Measurements from ENCODE around the gene NFATC2.
"Not testable (repeated sequence)": the region's sequence is repeated elsewhere in the genome, so short reads cannot be mapped to it uniquely, and the experiment has no call there.

Gene NFATC2

DNA sequence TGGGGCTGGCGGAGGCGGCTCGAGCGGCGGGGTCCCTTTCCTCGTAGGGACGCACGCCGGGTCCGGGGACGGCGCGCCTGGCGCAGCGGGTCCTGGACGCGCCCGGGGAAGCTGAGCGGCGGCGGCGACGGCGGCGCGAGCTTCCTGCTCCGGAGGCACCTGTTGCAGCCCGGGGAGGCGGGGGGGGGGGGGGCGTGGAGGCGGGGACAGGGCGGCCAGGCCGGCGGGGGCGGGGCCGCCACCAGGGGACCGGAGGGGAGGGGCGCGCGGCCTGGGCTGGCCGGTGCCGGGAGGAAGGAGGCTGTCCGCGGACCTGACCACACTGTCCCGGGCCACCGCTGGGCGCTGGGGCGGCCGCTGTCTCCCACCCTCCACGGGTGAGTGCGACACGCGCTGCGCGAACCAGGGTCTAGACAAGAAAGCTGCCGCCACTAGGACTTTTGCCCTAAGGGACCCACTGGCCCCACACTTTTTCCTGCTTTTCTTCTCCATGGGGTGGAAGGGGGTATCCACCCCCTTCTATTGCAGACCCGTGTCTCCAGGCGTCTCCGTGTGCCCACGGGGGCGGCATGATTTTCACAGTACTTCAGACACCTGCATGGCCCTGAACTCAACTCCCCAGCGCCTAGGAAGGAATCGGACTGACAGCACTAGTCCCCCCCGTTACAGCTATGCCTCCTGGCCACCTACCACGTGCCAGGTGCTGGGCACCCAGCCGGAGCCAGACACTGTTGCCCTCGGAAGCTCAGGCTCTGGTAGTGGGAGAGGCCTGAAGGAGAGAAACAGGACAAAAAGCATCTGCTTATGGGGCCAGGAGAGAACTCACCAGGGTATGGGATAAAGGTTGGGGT, at the start of gene NFATC2:
NFATC2 (minus strand) TSS at position 149 of the 851 bp plus-strand sequence. CDS start 220 bp downstream, outside the sequence.
- peak; percentile 92 for DNase-seq (ENCODE audit: low spot score)

GRCh38 chr20:51591871-51592270, 49.4 kb upstream of the NFATC2 start:
- no peak for DNase-seq (ENCODE audit: low spot score)

DNA sequence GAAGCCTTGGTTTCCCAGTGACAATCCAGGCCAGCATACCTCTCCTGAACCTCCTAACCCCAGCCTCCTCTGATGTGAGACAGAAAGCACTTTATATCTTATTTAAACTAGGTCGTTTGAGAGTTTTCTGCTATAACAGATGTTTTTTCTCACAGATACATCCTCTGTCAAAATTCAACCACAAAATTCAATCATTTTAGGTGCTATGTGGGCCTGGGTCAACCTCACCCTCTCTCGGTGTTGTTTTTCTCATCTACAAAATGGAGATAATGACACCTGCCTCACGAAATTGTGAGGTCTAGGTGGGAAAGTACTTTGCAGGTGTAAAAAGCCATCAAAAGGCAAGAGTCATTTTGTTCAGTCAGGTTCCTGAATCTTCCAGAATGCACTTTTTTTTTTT, 46.2 kb upstream of the NFATC2 start:
- no peak for DNase-seq (ENCODE audit: low spot score)

GRCh38 chr20:51587145-51587544, 44.6 kb upstream of the NFATC2 start:
- DNase-seq (ENCODE audit: low spot score), result no peak

DNA sequence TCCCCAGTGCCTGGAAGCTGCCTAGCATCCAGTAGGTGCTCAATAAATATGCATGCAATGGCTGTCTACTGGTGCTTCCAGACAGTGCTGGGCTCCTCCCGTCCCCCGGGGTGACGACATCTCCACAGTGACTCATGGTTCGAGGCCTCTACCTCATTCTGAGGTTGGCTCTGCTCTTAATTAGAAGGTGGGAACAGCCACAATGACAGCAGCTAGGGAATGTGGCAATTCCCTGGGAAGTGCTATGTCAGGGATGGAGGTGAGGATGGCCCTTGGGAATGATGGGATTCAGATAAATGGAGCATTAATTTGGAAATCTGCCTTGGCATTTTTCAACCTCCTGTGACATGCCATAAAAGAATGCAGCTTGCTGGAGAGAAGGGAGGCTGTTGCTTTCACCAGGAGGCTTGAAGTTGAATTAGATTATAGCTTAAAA, 43.5 kb upstream of the NFATC2 start:
- DNase-seq (ENCODE audit: low spot score), result no peak

DNA sequence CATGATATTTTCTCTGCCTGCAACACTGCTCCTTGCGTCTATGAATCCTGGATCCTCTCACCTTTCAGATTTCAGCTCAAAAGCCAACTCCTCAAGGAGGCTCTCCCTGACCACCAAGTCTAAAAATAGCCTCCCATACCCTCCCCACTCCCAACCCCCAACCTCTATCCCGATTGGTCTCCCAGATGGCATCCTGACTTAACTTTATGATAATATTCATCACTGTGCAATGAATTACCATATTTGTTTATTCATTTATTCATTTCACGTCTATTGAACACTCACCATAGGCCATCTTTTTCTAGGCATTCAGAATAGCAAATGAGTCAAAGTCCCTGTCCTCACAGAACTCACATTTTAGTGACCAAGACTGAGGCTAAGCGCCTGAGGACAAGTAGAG, 42.6 kb upstream of the NFATC2 start:
- no peak for DNase-seq (ENCODE audit: low spot score)

DNA sequence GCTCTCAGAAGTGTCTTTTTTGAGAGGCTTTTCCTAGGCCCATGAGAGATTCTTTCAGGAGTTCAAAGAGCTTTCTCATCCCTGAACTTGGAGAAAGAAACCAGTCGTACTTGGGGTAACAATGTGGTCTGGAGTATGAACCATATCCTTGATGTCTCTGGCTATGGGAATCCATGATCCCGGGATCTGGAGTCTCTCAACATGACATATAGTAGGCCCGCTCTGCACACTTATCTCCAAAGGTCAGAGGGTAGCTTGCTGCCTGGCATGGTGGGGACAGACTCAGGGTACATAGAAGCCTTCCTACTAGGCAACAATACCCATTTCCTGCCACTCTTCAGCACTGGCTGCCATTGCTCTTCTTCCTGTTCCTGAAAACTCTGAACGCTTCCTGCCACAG, 42.2 kb upstream of the NFATC2 start:
- no peak for DNase-seq (ENCODE audit: low spot score)

DNA sequence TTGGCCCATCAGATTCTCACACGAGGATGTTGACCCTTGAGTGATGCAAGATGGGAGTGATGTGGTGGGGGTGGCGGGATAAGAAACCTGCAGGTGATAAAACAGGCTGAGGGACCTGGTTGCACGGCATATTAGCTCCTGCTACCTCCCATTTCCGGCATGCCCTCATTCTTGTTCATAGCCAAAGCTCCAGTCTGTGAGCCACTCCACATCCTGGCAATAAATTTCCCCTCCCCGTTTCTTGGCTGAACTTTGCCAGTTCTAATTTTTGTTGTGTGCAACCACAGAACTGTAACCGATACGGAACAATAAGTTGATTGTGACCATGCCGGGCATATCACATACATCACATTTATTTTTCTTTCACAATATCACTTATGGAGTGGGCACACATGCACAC, 41.6 kb upstream of the NFATC2 start:
- no peak for DNase-seq (ENCODE audit: low spot score)

GRCh38 chr20:51583499-51583898, 41.0 kb upstream of the NFATC2 start:
- DNase-seq (ENCODE audit: low spot score), result no peak

DNA sequence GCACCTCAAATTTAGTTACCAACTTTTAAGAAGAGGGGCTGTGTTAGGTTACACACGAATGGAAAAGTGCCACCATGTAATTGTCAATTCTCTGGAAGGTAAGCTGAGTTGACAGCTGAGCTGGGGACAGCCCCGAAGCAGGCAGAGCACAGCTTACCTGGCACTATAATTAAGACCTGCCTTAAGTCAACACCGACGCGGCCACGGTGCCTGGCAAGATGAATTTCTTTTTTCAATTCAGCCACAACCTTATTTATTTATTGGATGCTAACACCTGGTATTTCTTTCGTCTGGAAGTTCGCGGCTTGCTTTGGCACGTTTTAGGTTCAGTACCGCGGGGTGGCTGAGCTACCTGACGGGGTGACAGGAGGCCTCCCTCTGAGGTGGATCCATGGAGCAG, 40.6 kb upstream of the NFATC2 start:
- no peak for DNase-seq (ENCODE audit: low spot score)

DNA sequence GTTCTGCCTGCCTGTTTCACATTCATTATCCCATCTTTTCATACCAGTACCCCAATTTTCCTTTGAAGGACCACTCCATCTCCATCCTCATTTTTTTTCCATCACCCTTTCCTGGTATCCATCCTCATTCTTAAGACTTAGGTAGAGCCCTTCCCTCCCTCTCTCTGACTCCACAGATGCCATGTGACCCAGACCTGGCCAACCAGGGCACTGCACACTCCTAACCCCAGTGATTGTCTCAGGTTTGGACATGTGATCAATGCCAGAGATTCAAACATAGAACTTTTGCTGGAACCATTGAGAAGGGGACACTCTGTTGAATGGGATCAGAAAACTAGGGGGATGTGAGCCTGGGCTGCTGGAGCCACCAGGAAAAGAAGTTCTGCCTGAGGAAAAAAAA, 39.1 kb upstream of the NFATC2 start:
- no peak for DNase-seq (ENCODE audit: low spot score)

DNA sequence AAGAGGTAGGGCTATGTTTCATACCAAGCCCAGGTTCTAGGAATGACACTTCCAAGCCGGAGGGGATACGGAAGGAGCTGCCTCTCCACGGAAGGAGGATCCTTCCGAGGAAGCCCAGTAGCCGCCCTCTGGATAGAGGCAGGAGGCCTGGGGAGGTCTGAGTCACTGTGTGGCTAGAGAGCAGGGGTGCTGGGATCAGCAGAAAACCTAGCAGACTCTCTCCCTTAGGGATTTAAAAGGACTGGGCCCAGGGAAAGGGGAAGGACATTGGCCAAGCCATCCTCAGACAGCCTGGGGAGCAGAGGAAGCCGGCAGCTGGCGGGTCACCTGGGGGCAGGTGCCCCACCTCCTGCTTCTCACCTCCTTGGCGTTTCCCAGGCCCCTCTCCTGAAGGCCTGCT, 36.6 kb upstream of the NFATC2 start:
- DNase-seq (ENCODE audit: low spot score), result no peak

DNA sequence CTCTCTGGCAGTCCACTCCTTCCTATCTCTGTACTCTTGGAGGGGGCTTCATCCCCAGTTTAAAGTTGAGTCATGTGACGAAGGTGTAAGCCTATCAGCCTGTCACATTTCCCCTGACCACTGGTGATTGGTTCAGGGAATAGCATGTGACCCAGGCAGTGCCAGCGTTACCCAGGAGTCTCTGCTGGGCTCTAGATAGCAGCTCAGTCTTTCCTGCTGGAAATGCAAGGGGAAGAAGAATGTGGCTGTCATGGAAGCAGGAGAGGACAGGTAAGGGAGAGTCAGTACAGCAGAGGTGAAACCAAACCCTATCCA, 35.6 kb upstream of the NFATC2 start:
- no peak for DNase-seq (ENCODE audit: low spot score)

GRCh38 chr20:51577432-51578144, 35.1 kb upstream of the NFATC2 start:
- DNase-seq (ENCODE audit: low spot score), result no peak

GRCh38 chr20:51575486-51575885, 33.0 kb upstream of the NFATC2 start:
- DNase-seq (ENCODE audit: low spot score), result no peak

- DNase-seq (ENCODE audit: low spot score), result no peak
Measured at GRCh38 chr20:51574248-51575033, 31.9 kb upstream of the NFATC2 start.

- no peak for DNase-seq (ENCODE audit: low spot score)
Measured at GRCh38 chr20:51573576-51574243, 31.2 kb upstream of the NFATC2 start.

GRCh38 chr20:51571460-51571794, 28.9 kb upstream of the NFATC2 start:
- DNase-seq (ENCODE audit: low spot score), result no peak

GRCh38 chr20:51570739-51571459, 28.4 kb upstream of the NFATC2 start:
- DNase-seq (ENCODE audit: low spot score), result no peak

GRCh38 chr20:51569815-51570738, 27.6 kb upstream of the NFATC2 start:
- DNase-seq (ENCODE audit: low spot score), result no peak

GRCh38 chr20:51568533-51568932, 26.0 kb upstream of the NFATC2 start:
- DNase-seq (ENCODE audit: low spot score), result not testable (repeated sequence)
